IMR-90 (cell line): ENCODE measurements around the gene DUOX2. TPM values are rescaled to one million over a fixed set of nuclear protein-coding genes. Genes with fewer than 3 reads are reported as not detected.
"Not testable (repeated sequence)": the region's sequence is repeated elsewhere in the genome, so short reads cannot be mapped to it uniquely, and the experiment has no call there.

Experiments
- ATAC-seq: fragments of 200-7000 bp; cut with Tn5 transposase; 2 replicates; pipeline ENCODE4 v1.9.1; 2020; ENCODE audit warnings: low read depth, mild to moderate bottlenecking, moderate library complexity
- BruUV-seq: library from RNA; stranded (reverse); fragments of 400-500 nt; replicated peaks from 2 replicates; lab custom pipeline; 2021; lab: Mats Ljungman, UMichigan
- CTCF ChIA-PET: fragments of 300-600 bp; formaldehyde crosslinking; extraction: SDS; loops from one replicate; lab custom pipeline; 2021; ENCODE audit warnings: antibody characterized with exemption; lab: Yijun Ruan, JAX
- POLR2A ChIA-PET: fragments of 300-600 bp; sonication (Branson Sonifier 250); formaldehyde crosslinking; loops from one replicate; lab custom pipeline; 2022; ENCODE audit warnings: antibody characterized with exemption; ENCODE audit not compliant: unreplicated experiment; lab: Charles Lee
- DNase-seq: peaks from one replicate; pipeline ENCODE4 v3.0.0; 2013
- H2AFZ ChIP-seq: replicated peaks from 2 replicates; pipeline ENCODE3; 2013; ENCODE audit warnings: low read length, mild to moderate bottlenecking; ENCODE audit not compliant: poor library complexity
- H2AK5ac ChIP-seq: 2 replicates; pipeline ENCODE4 v1.6.1; 2013; ENCODE audit warnings: low read depth, low read length, inconsistent platforms
- H2AK9ac ChIP-seq: replicated peaks from 2 replicates; pipeline ENCODE3; 2013; ENCODE audit warnings: mild to moderate bottlenecking, low read depth, low read length, moderate library complexity; ENCODE audit not compliant: poor library complexity
- H2BK120ac ChIP-seq: 2 replicates; pipeline ENCODE4 v1.6.1; 2013; ENCODE audit warnings: low read depth, low read length, inconsistent platforms
- H2BK15ac ChIP-seq: 3 replicates; pipeline ENCODE4 v1.6.1; 2013; ENCODE audit warnings: low read depth, low read length, inconsistent platforms
- H2BK20ac ChIP-seq: 2 replicates; pipeline ENCODE4 v1.6.1; 2013; ENCODE audit warnings: low read depth, mild to moderate bottlenecking, inconsistent platforms, low read length, moderate library complexity
- H2BK5ac ChIP-seq: 2 replicates; pipeline ENCODE4 v1.6.1; 2013; ENCODE audit warnings: mild to moderate bottlenecking, low read depth, low read length, inconsistent platforms; ENCODE audit not compliant: poor library complexity, severe bottlenecking
- H3K14ac ChIP-seq: replicated peaks from 2 replicates; pipeline ENCODE4 v1.6.1; 2013; ENCODE audit warnings: low read depth, low read length, inconsistent platforms
- H3K18ac ChIP-seq: 2 replicates; pipeline ENCODE4 v1.6.1; 2013; ENCODE audit warnings: low read depth, low read length, control low read depth
- H3K23ac ChIP-seq: 2 replicates; pipeline ENCODE4 v1.6.1; 2013; ENCODE audit warnings: low read depth, low read length, inconsistent platforms
- H3K27ac ChIP-seq: 2 replicates; pipeline ENCODE4 v1.5.1; 2013; ENCODE audit warnings: mild to moderate bottlenecking, control low read depth, low read length; ENCODE audit not compliant: insufficient read depth
- H3K27me3 ChIP-seq: 2 replicates; pipeline ENCODE4 v1.6.1; 2013; ENCODE audit warnings: low read length; ENCODE audit not compliant: control insufficient read depth, insufficient read depth
- H3K36me3 ChIP-seq: 2 replicates; pipeline ENCODE4 v1.6.1; 2013; ENCODE audit warnings: low read length, mixed read lengths; ENCODE audit not compliant: control insufficient read depth, insufficient read depth
- H3K4ac ChIP-seq: 2 replicates; pipeline ENCODE4 v1.6.1; 2013; ENCODE audit warnings: low read depth, low read length, inconsistent platforms
- H3K4me1 ChIP-seq: 2 replicates; pipeline ENCODE4 v1.6.1; 2013; ENCODE audit warnings: low read length, mixed read lengths; ENCODE audit not compliant: control insufficient read depth, insufficient read depth
- H3K4me2 ChIP-seq: 2 replicates; pipeline ENCODE4 v1.6.1; 2013; ENCODE audit warnings: low read depth, mild to moderate bottlenecking, control low read depth, low read length, moderate library complexity
- H3K4me3 ChIP-seq: 2 replicates; pipeline ENCODE4 v1.5.1; 2013; ENCODE audit warnings: low read depth, mild to moderate bottlenecking, control low read depth, low read length, moderate library complexity; ENCODE audit not compliant: insufficient read depth
- H3K56ac ChIP-seq: 2 replicates; pipeline ENCODE4 v1.6.1; 2013; ENCODE audit warnings: low read length, inconsistent platforms; ENCODE audit not compliant: insufficient read depth; ENCODE audit errors: extremely low read depth
- H3K79me1 ChIP-seq, 2 experiments: 2 replicates each; pipeline ENCODE4 v1.6.1; 2013; ENCODE audit warnings: low read length in 2 of 2, inconsistent platforms in 1 of 2, low read depth in 1 of 2
- H3K9ac ChIP-seq: 2 replicates; pipeline ENCODE4 v1.6.1; 2013; ENCODE audit warnings: low read depth, low read length, control low read depth
- H3K9me1 ChIP-seq: 2 replicates; pipeline ENCODE4 v1.6.1; 2013; ENCODE audit warnings: low read length, inconsistent platforms; ENCODE audit not compliant: insufficient read depth
- H3K9me3 ChIP-seq: 2 replicates; pipeline ENCODE4 v1.6.1; 2013; ENCODE audit warnings: low read length; ENCODE audit not compliant: control insufficient read depth, insufficient read depth
- H4K20me1 ChIP-seq: 2 replicates; pipeline ENCODE4 v1.6.1; 2013; ENCODE audit warnings: low read length, inconsistent platforms; ENCODE audit not compliant: insufficient read depth
- H4K5ac ChIP-seq: 2 replicates; pipeline ENCODE4 v1.6.1; 2013; ENCODE audit warnings: mild to moderate bottlenecking, low read depth, low read length, control low read depth
- H4K8ac ChIP-seq, 2 experiments: 2 replicates each; pipeline ENCODE4 v1.6.1; 2013; ENCODE audit warnings: low read depth in 2 of 2, low read length in 2 of 2, control low read depth in 1 of 2, inconsistent platforms in 1 of 2
- H4K91ac ChIP-seq: 2 replicates; pipeline ENCODE4 v1.6.1; 2013; ENCODE audit warnings: low read depth, low read length, inconsistent platforms; ENCODE audit not compliant: insufficient read depth
- CEBPB ChIP-seq: IDR thresholded peaks from 2 replicates; pipeline ENCODE4 v1.6.1; 2012; ENCODE audit warnings: low read depth, low read length, improper control_type of control experiment
- CHD1 ChIP-seq: IDR thresholded peaks from 2 replicates; pipeline ENCODE4 v1.6.1; 2012; ENCODE audit warnings: low read depth, low read length, improper control_type of control experiment
- MAFK ChIP-seq: IDR thresholded peaks from 2 replicates; pipeline ENCODE4 v1.6.1; 2012; ENCODE audit warnings: low read depth, low read length, improper control_type of control experiment
- MAZ ChIP-seq: IDR thresholded peaks from 2 replicates; pipeline ENCODE4 v1.6.1; 2012; ENCODE audit warnings: low read depth, mild to moderate bottlenecking, low read length, improper control_type of control experiment, moderate library complexity, borderline replicate concordance
- NFE2L2 ChIP-seq: fragments of 150-350 bp; IDR thresholded peaks from 2 replicates; pipeline ENCODE4 v1.6.1; 2016; ENCODE audit warnings: low read depth, mild to moderate bottlenecking, low read length
- RAD21 ChIP-seq: IDR thresholded peaks from 2 replicates; pipeline ENCODE4 v1.6.1; 2012; ENCODE audit warnings: low read length, improper control_type of control experiment
- USF2 ChIP-seq: fragments of 150-350 bp; IDR thresholded peaks from 2 replicates; pipeline ENCODE4 v1.6.1; 2017; ENCODE audit warnings: mild to moderate bottlenecking, antibody characterized with exemption, low read length, low read depth
- WGBS, 2 experiments: methylation state at CpG; one replicate each; pipeline versions ENCODE4 v1.1.5 to v1.1.7; 2013; ENCODE audit warnings: missing lambda C conversion rate in 2 of 2; ENCODE audit not compliant: insufficient read length in 1 of 2; ENCODE audit errors: extremely low coverage in 2 of 2; 5-methylcytosine and 5-hydroxymethylcytosine counted together
- dilution Hi-C: fragments of 300-500 bp; cut with HindIII; formaldehyde crosslinking; loops from one replicate; pipeline ENCODE4 v1.14.3; 2018; ENCODE audit warnings: low sequenced_read_pairs; ENCODE audit not compliant: unreplicated experiment
- in situ Hi-C: fragments of 300-500 bp; cut with MboI; formaldehyde crosslinking; loops from 3 replicates; pipeline ENCODE4 v1.14.3; 2019; ENCODE audit warnings: low sequenced_read_pairs, inconsistent platforms, mixed read lengths
- intact Hi-C: fragments of 100-400 bp; cut with micrococcal nuclease; formaldehyde crosslinking; loops from 2 replicates; pipeline ENCODE4 v1.10.0; 2022
- polyA plus RNA-seq, 3 experiments: library from polyadenylated mRNA; depleted of rRNA; stranded (reverse); fragments of >200 nt; gene quantifications; 2 replicates each; pipeline ENCODE4 v1.2.3, GENCODE V29; 2012; ENCODE audit warnings: low replicate concordance in 1 of 3
- total RNA-seq: library from RNA; depleted of rRNA; stranded (reverse); fragments of >200 nt; gene quantifications from 2 replicates; pipeline ENCODE4 v1.2.3, GENCODE V29; 2012

DUOX2 gene
- total and polyA plus RNA-seq, 2 of the 4 experiments (the other 2 are of a cell fraction) = not detected

- H2AK5ac ChIP-seq = no peak overlapping the region
- H2BK15ac ChIP-seq = no peak overlapping the region
- no peak overlapping the region for H3K4me2 ChIP-seq
- intact Hi-C loops = no loop called here
- dilution Hi-C loops = no loop called here
- H4K8ac ChIP-seq = no peak overlapping the region
- H3K36me3 ChIP-seq = no peaks in the 10 kb centered on the region
- H3K79me1 ChIP-seq = no peaks in the 10 kb centered on the region
- no TSS peak for BruUV-seq
- no peak overlapping the region for H3K27ac ChIP-seq
- H3K9ac ChIP-seq = no peak overlapping the region
- no peaks in the 10 kb centered on the region for H3K9me1 ChIP-seq
- H3K4me3 ChIP-seq = no peak overlapping the region
- H2BK20ac ChIP-seq = no peak overlapping the region
- DNase-seq (no peak), ATAC-seq (no peak)
- H3K4ac ChIP-seq = no peak overlapping the region
- WGBS, 2 experiments = no CpG with 5 or more reads among the region's 11 CpGs
- peaks cover 65% of the 10 kb centered on the region for H3K27me3 ChIP-seq
- no peak overlapping the region for H3K56ac ChIP-seq
- no peaks in the 10 kb centered on the region for H3K9me3 ChIP-seq
- no peak overlapping the region for H2BK120ac ChIP-seq
- POLR2A ChIA-PET = no interaction called here
- H2AK9ac ChIP-seq = no peak overlapping the region
- TF ChIP-seq RAD21 (no peak), MAZ (no peak), CHD1 (no peak), MAFK (no peak), USF2 (no peak), NFE2L2 (no peak), CEBPB (no peak)
- CTCF ChIA-PET = interaction anchor here (2.2 kb wide), 1 partner anchor 13 kb away, joined by 11 read pairs; no protein-coding TSS in a partner anchor
- H3K23ac ChIP-seq = no peak overlapping the region
- no peak overlapping the region for H3K14ac ChIP-seq
- H4K91ac ChIP-seq = no peak overlapping the region
- no peak overlapping the region for H2AFZ ChIP-seq
- in situ Hi-C loops = no loop called here
- no peak overlapping the region for H4K5ac ChIP-seq
- H3K18ac ChIP-seq = no peak overlapping the region
- H4K20me1 ChIP-seq = no peaks in the 10 kb centered on the region
- no peak overlapping the region for H2BK5ac ChIP-seq
- no peaks in the 10 kb centered on the region for H3K4me1 ChIP-seq
These were observed 8.4 kb downstream of the DUOX2 start for GRCh38 chr15:45105586-45105985.

- H2AK9ac ChIP-seq, H2AFZ ChIP-seq, intact Hi-C loops, H3K9ac ChIP-seq, POLR2A ChIA-PET, H3K4me1 ChIP-seq, H3K23ac ChIP-seq, H3K4ac ChIP-seq, H3K4me3 ChIP-seq, H4K8ac ChIP-seq, H3K14ac ChIP-seq, H3K18ac ChIP-seq, H2BK15ac ChIP-seq, H3K56ac ChIP-seq, H3K79me1 ChIP-seq, H3K9me3 ChIP-seq, dilution Hi-C loops, H2BK20ac ChIP-seq, BruUV-seq, H3K27ac ChIP-seq, H4K91ac ChIP-seq, H3K36me3 ChIP-seq, H2BK120ac ChIP-seq, in situ Hi-C loops, H2AK5ac ChIP-seq, CTCF ChIA-PET, ATAC-seq, H3K4me2 ChIP-seq, H4K20me1 ChIP-seq, DNase-seq, H2BK5ac ChIP-seq, H3K9me1 ChIP-seq, H4K5ac ChIP-seq: not testable (repeated sequence)
- WGBS, 2 experiments = no CpG with 5 or more reads among the region's 9 CpGs
- peaks cover 57% of the 10 kb centered on the region for H3K27me3 ChIP-seq
These were observed 9.8 kb downstream of the DUOX2 start for GRCh38 chr15:45104170-45104569.
